Neural progenitor cell (in vitro differentiated cells): ENCODE data around the gene KCNQ1.

Experiments used
- EZH2 ChIP-seq: fragments of 200-600 bp; sonication (generic); IDR thresholded peaks from 2 replicates; pipeline ENCODE4 v1.6.1; 2017; ENCODE audit warnings: antibody characterized with exemption, mild to moderate bottlenecking, moderate library complexity
- EZH2phosphoT487 ChIP-seq: fragments of 200-600 bp; sonication (generic); IDR thresholded peaks from 2 replicates; pipeline ENCODE4 v1.6.1; 2017; ENCODE audit warnings: antibody characterized with exemption
- TF ChIP-seq, protein P1 (sequence below): fragments of 200-600 bp; sonication (generic); IDR thresholded peaks from 2 replicates; pipeline ENCODE4 v1.5.1; 2017; ENCODE audit warnings: antibody characterized with exemption, mild to moderate bottlenecking

- TF ChIP-seq, protein P1, sequence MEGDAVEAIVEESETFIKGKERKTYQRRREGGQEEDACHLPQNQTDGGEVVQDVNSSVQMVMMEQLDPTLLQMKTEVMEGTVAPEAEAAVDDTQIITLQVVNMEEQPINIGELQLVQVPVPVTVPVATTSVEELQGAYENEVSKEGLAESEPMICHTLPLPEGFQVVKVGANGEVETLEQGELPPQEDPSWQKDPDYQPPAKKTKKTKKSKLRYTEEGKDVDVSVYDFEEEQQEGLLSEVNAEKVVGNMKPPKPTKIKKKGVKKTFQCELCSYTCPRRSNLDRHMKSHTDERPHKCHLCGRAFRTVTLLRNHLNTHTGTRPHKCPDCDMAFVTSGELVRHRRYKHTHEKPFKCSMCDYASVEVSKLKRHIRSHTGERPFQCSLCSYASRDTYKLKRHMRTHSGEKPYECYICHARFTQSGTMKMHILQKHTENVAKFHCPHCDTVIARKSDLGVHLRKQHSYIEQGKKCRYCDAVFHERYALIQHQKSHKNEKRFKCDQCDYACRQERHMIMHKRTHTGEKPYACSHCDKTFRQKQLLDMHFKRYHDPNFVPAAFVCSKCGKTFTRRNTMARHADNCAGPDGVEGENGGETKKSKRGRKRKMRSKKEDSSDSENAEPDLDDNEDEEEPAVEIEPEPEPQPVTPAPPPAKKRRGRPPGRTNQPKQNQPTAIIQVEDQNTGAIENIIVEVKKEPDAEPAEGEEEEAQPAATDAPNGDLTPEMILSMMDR, result no peak
- no peak for TF ChIP-seq EZH2
- TF ChIP-seq EZH2phosphoT487, result no peak
Observed at GRCh38 chr11:2838091-2838490, 393.3 kb downstream of the KCNQ1 start.
